AG04449 (cell line): Measurements from ENCODE around the gene TAF11L4.
"Not testable (repeated sequence)": the region's sequence is repeated elsewhere in the genome, so short reads cannot be mapped to it uniquely, and the experiment has no call there.

Experiments used
- CTCF ChIA-PET: fragments of 350-600 bp; formaldehyde crosslinking; extraction: SDS; loops from one replicate; lab custom pipeline; 2021; ENCODE audit warnings: antibody characterized with exemption; lab: Yijun Ruan, JAX
- POLR2A ChIA-PET: fragments of 400-600, 350-600 bp; formaldehyde crosslinking; extraction: SDS; loops from one replicate; lab custom pipeline; 2020; ENCODE audit warnings: antibody characterized with exemption, inconsistent platforms; lab: Yijun Ruan, JAX
- DNase-seq: peaks from one replicate; pipeline ENCODE4 v3.0.0-alpha.2; 2010; ENCODE audit warnings: low read depth, low spot score
- H3K4me3 ChIP-seq: 2 replicates; pipeline ENCODE4 v1.5.1; 2011; ENCODE audit warnings: low read depth, mild to moderate bottlenecking, control low read depth, low read length
- CTCF ChIP-seq: IDR thresholded peaks from one replicate; pipeline ENCODE4 v1.5.1; 2011; ENCODE audit warnings: mild to moderate bottlenecking, moderate library complexity, low read length, control low read depth, inconsistent platforms; ENCODE audit not compliant: insufficient read depth; ENCODE audit errors: missing control alignments

The TAF11L4 gene

GRCh38 chr5:17521501-17521900 is at the start of gene TAF11L4:
TAF11L4 (plus strand) TSS chr5:17521801.
- POLR2A ChIA-PET, DNase-seq, CTCF ChIA-PET: not testable (repeated sequence)

GRCh38 chr5:17475064-17475463 is 46.5 kb upstream of the TAF11L4 start:
- H3K4me3 ChIP-seq, DNase-seq, POLR2A ChIA-PET, CTCF ChIA-PET: not testable (repeated sequence)

More at GRCh38 chr5:17521501-17521900, at the start of gene TAF11L4:
- H3K4me3 ChIP-seq: not testable (repeated sequence)

GRCh38 chr5:17477043-17477442 is 44.6 kb upstream of the TAF11L4 start:
- no peak for DNase-seq
- CTCF ChIA-PET: no interaction called here
- POLR2A ChIA-PET: no interaction called here
- H3K4me3 ChIP-seq: no peak overlapping the region
- TF ChIP-seq CTCF: no peak

GRCh38 chr5:17477573-17478265 is 43.9 kb upstream of the TAF11L4 start:
- CTCF ChIA-PET: no interaction called here
- no peak for TF ChIP-seq CTCF
- H3K4me3 ChIP-seq: no peak overlapping the region
- no peak for DNase-seq
- POLR2A ChIA-PET: no interaction called here

GRCh38 chr5:17481378-17481777 is 40.2 kb upstream of the TAF11L4 start:
- ChIA-PET POLR2A (no interaction called here), CTCF (no interaction called here)
- DNase-seq: no peak
- no peak overlapping the region for H3K4me3 ChIP-seq
- no peak for TF ChIP-seq CTCF

GRCh38 chr5:17482790-17483189 is 38.8 kb upstream of the TAF11L4 start:
- POLR2A ChIA-PET: no interaction called here
- DNase-seq: no peak
- TF ChIP-seq CTCF: no peak
- H3K4me3 ChIP-seq: no peak overlapping the region
- CTCF ChIA-PET: no interaction called here

GRCh38 chr5:17486464-17487173 is 35.0 kb upstream of the TAF11L4 start:
- CTCF ChIA-PET, POLR2A ChIA-PET, H3K4me3 ChIP-seq, DNase-seq: not testable (repeated sequence)

- TF ChIP-seq CTCF: no peak
- no peak for DNase-seq
- ChIA-PET POLR2A (no interaction called here), CTCF (no interaction called here)
- H3K4me3 ChIP-seq: no peak overlapping the region
Measured at GRCh38 chr5:17487174-17487512, 34.5 kb upstream of the TAF11L4 start.

GRCh38 chr5:17491257-17491656 is 30.3 kb upstream of the TAF11L4 start:
- DNase-seq, POLR2A ChIA-PET, H3K4me3 ChIP-seq, CTCF ChIA-PET: not testable (repeated sequence)
